Vagina (tissue), 2 donors: Measurements from ENCODE around the gene PTPN14. TPM values are rescaled to one million over a fixed set of nuclear protein-coding genes. Genes with fewer than 3 reads are reported as not detected.

Experiments
- DNase-seq, 2 donors: peaks; one replicate each; pipeline ENCODE4 v3.0.0-alpha.2; 2017; ENCODE audit errors: extremely low spot score in 2 of 2
- H3K27ac ChIP-seq: fragments of 200-600 bp; sonication (generic); one replicate; pipeline ENCODE4 v1.5.1; 2019
- H3K27me3 ChIP-seq: fragments of 200-600 bp; sonication (generic); one replicate; pipeline ENCODE4 v1.5.1; 2019
- H3K36me3 ChIP-seq, 2 donors: fragments of 200-600 bp; sonication (generic); one replicate each; pipeline ENCODE4 v1.5.1; 2017 to 2019
- H3K4me1 ChIP-seq: fragments of 200-600 bp; sonication (generic); one replicate; pipeline ENCODE4 v1.5.1; 2019
- H3K4me3 ChIP-seq, 2 donors: fragments of 200-600 bp; sonication (generic); 1 replicate in 1 of 2; 2 replicates in 1 of 2; pipeline ENCODE4 v1.5.1; 2016 to 2019
- H3K9me3 ChIP-seq: fragments of 200-600 bp; sonication (generic); one replicate; pipeline ENCODE4 v1.5.1; 2019
- CTCF ChIP-seq, 3 experiments: fragments of 450-650 bp in 2 of 3; fragments of 200-600 bp in 1 of 3; sonication (generic) in 1 of 3; IDR thresholded peaks; one replicate each; pipeline ENCODE4 v1.5.1; 2017 to 2019; ENCODE audit warnings: antibody characterized with exemption in 3 of 3, mild to moderate bottlenecking in 2 of 3, moderate library complexity in 2 of 3
- POLR2A ChIP-seq, 2 donors: fragments of 450-650 bp; IDR thresholded peaks; one replicate each; pipeline ENCODE4 v1.6.1; 2017; ENCODE audit warnings: antibody characterized with exemption in 2 of 2, mild to moderate bottlenecking in 2 of 2, moderate library complexity in 2 of 2
- POLR2AphosphoS5 ChIP-seq, 2 donors: sonication (generic); formaldehyde crosslinking; IDR thresholded peaks; one replicate each; pipeline ENCODE4 v1.9.0; 2017; ENCODE audit warnings: antibody characterized with exemption in 2 of 2, mild to moderate bottlenecking in 2 of 2, low read depth in 1 of 2; ENCODE audit not compliant: insufficient read depth in 1 of 2
- intact Hi-C: fragments of 100-400 bp; cut with DNase I; formaldehyde crosslinking; loops from one replicate; pipeline ENCODE4 v1.15.1; 2023
- total RNA-seq: library from RNA; depleted of rRNA; stranded (reverse); fragments of >200 nt; gene quantifications from one replicate; pipeline ENCODE4 v1.2.3, GENCODE V29; 2016

The PTPN14 gene
- total RNA-seq, 1 donor from 2014 or later: 24.3 TPM

- H3K4me1 ChIP-seq: no peaks in the 10 kb centered on the region
- no peak for TF ChIP-seq POLR2AphosphoS5 (IDR thresholded peaks at IDR 0.05; ENCODE audit: insufficient read depth in 1 of 2, low read depth in 1 of 2)
- no peak for TF ChIP-seq CTCF (IDR thresholded peaks at IDR 0.05)
- no peak for TF ChIP-seq POLR2A (IDR thresholded peaks at IDR 0.05)
- H3K27ac ChIP-seq: no peak overlapping the region
- intact Hi-C loops: no loop called here
- H3K4me3 ChIP-seq: no peak overlapping the region
- no peaks in the 10 kb centered on the region for H3K27me3 ChIP-seq
- H3K36me3 ChIP-seq: peaks cover 0 to 17% of the 10 kb centered on the region in 2 donors
- no peak for DNase-seq
- H3K9me3 ChIP-seq: no peaks in the 10 kb centered on the region
These were observed 166.0 kb downstream of the PTPN14 start for GRCh38 chr1:214385428-214385827.

GRCh38 chr1:214384373-214385079 lies 166.9 kb downstream of the PTPN14 start:
- no peaks in the 10 kb centered on the region for H3K4me1 ChIP-seq
- peaks cover 0 to 16% of the 10 kb centered on the region in 2 donors for H3K36me3 ChIP-seq
- no peak overlapping the region for H3K4me3 ChIP-seq
- intact Hi-C loops: no loop called here
- no peak overlapping the region for H3K27ac ChIP-seq
- no peak for DNase-seq
- no peaks in the 10 kb centered on the region for H3K9me3 ChIP-seq
- no peaks in the 10 kb centered on the region for H3K27me3 ChIP-seq
- TF ChIP-seq POLR2A (IDR thresholded peaks at IDR 0.05): no peak
- no peak for TF ChIP-seq POLR2AphosphoS5 (IDR thresholded peaks at IDR 0.05; ENCODE audit: insufficient read depth in 1 of 2, low read depth in 1 of 2)
- TF ChIP-seq CTCF (IDR thresholded peaks at IDR 0.05): no peak

GRCh38 chr1:214383381-214384372 lies 167.7 kb downstream of the PTPN14 start:
- H3K36me3 ChIP-seq: peaks cover 0 to 22% of the 10 kb centered on the region in 2 donors

GRCh38 chr1:214380986-214381695 lies 170.3 kb downstream of the PTPN14 start:
- H3K36me3 ChIP-seq: peaks cover 0 to 22% of the 10 kb centered on the region in 2 donors
- no peak overlapping the region for H3K4me3 ChIP-seq
- no peak overlapping the region for H3K27ac ChIP-seq
- TF ChIP-seq POLR2A (IDR thresholded peaks at IDR 0.05) (no peak), POLR2AphosphoS5 (IDR thresholded peaks at IDR 0.05; ENCODE audit: insufficient read depth in 1 of 2, low read depth in 1 of 2) (no peak), CTCF (IDR thresholded peaks at IDR 0.05) (no peak)
- no peaks in the 10 kb centered on the region for H3K9me3 ChIP-seq
- intact Hi-C loops: no loop called here
- no peak for DNase-seq
- no peaks in the 10 kb centered on the region for H3K4me1 ChIP-seq
- H3K27me3 ChIP-seq: no peaks in the 10 kb centered on the region

More at GRCh38 chr1:214383381-214384372, 167.7 kb downstream of the PTPN14 start:
- Histone ChIP-seq H3K4me3 (no peak overlapping the region), H3K27ac (no peak overlapping the region), H3K4me1 (no peaks in the 10 kb centered on the region), H3K9me3 (no peaks in the 10 kb centered on the region), H3K27me3 (no peaks in the 10 kb centered on the region)
- intact Hi-C loops: no loop called here
- no peak for TF ChIP-seq POLR2A (IDR thresholded peaks at IDR 0.05)
- no peak for TF ChIP-seq CTCF (IDR thresholded peaks at IDR 0.05)
- no peak for DNase-seq
